GM12864 (cell line): ENCODE results near the gene ITPR1.

Experiments used
- DNase-seq: peaks from one replicate; pipeline ENCODE4 v3.0.0-alpha.2; 2011; ENCODE audit warnings: low read depth
- H3K4me3 ChIP-seq: 2 replicates; pipeline ENCODE4 v1.5.1; 2011; ENCODE audit warnings: mild to moderate bottlenecking, low read depth, low read length, control low read depth
- TF ChIP-seq, protein P1 (sequence below): IDR thresholded peaks from 2 replicates; pipeline ENCODE4 v1.5.1; 2011; ENCODE audit warnings: low read depth, mild to moderate bottlenecking, moderate library complexity, low read length, control low read depth, inconsistent platforms; ENCODE audit errors: missing control alignments

ITPR1 gene

DNA sequence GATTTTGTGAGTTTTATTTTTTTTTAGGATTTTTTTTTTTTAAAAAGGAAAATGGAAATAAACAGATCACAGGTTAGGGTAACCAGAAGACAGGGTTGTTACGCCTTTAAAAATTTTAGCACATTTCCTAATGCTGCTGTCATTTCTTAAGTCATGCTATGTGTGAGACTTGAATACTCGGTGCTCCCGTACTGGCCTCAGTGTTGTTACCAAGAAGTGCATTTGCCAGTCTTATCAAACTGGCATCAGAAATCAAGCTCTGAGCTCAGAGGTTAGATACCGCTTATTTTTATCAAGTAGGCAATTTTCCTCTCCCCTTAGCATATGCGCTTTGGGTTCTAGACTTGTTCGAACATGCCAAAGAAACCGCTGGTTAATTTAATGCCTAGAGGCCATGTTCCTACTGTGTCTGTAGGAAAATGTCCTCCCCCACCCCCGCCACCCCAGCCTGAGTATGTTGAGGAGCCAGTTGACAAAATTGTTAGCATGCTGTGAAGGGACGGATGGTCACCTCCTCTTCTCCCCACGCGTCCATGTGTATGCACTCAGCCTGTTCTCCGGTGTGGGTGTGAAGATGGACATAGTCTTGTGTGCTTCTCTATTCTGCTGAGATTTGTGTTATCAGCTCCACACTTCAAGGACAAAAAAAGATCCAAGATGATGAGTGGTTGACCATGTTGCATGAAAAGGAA, 88.9 kb downstream of the ITPR1 start:
- H3K4me3 ChIP-seq: no peak overlapping the region
- TF ChIP-seq, protein P1, sequence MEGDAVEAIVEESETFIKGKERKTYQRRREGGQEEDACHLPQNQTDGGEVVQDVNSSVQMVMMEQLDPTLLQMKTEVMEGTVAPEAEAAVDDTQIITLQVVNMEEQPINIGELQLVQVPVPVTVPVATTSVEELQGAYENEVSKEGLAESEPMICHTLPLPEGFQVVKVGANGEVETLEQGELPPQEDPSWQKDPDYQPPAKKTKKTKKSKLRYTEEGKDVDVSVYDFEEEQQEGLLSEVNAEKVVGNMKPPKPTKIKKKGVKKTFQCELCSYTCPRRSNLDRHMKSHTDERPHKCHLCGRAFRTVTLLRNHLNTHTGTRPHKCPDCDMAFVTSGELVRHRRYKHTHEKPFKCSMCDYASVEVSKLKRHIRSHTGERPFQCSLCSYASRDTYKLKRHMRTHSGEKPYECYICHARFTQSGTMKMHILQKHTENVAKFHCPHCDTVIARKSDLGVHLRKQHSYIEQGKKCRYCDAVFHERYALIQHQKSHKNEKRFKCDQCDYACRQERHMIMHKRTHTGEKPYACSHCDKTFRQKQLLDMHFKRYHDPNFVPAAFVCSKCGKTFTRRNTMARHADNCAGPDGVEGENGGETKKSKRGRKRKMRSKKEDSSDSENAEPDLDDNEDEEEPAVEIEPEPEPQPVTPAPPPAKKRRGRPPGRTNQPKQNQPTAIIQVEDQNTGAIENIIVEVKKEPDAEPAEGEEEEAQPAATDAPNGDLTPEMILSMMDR: no peak
- DNase-seq: no peak

DNA sequence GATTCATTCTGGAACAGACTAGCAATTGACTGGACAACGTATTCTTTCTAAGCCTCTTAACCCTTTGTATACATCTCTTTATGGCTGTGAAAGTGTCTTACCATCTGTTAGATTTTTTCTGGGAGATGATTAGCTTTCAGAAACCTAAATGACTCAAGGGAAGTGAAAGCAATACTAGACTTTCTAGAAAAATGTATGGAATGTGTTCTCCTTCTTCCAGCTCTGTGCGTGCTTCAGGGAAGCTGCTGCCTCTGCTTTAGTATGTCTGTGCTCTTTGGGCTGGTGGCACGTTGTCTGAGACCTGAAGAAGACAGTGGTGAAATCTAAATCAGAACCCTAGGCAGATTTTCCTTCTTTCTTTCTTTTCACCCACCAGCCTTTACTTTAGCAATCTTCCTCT, 89.5 kb downstream of the ITPR1 start:
- no peak overlapping the region for H3K4me3 ChIP-seq
- TF ChIP-seq, protein P1: no peak
- DNase-seq: no peak

DNA sequence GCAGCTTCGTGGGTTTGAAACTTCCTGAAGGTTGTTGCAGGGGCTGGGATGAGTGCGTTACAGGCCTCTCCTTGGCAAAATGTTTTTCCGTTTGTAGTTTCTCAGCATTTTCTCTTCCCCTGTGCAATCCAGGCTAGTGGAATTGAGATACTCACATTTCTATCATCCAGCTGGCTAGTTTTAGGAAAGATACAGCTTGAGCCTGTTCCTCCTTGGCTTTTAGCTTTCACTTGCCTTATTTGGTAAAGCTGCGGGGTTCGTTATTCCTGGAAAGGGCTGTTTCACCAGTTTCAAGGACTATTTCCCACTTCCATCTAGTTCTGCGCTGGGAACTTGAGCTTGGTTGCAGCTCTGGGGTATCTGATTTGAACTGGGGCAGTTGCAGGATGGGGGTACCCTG, 90.3 kb downstream of the ITPR1 start:
- TF ChIP-seq, protein P1: no peak
- H3K4me3 ChIP-seq: no peak overlapping the region
- DNase-seq: no peak

DNA sequence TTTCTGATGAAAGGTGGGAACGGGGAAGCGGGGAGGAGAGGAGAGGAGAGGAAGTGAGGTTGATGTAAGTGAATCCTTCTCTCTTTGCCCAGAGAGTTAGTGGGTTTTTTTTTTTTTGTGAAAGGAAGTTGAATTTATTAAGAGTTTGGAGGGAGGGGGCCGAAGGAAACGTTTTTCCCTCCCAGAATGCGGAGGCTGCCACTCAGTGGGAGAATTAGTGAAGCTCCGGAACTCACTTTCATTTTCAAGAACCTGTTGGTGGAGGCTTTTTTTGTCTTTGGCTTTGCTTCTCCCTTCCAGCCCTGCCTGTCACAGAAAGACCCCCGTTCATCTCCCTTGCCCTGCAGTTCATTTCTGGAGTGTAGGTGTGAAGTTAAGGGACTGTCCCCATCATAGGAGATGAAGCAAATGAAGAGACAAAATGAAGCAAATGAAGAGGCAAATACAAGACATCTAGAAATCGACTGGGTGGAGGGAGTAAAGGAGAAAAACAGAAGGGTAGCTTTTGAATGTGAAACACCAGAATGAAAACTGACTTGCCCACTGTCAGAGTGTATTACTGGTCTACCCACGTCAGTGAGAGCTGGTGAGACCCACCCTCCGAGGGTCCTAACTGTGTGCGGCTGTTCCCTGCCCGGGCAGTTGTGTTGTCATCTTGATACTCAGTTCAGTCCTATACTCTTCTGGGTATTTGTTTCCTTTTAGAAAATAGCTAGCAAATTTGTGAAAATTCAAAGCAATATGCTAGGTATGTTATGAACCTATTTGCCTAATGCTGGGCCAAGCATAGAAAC, 91.5 kb downstream of the ITPR1 start:
- H3K4me3 ChIP-seq: peak overlapping the region; percentile 45
- TF ChIP-seq, protein P1: no peak
- no peak for DNase-seq

DNA sequence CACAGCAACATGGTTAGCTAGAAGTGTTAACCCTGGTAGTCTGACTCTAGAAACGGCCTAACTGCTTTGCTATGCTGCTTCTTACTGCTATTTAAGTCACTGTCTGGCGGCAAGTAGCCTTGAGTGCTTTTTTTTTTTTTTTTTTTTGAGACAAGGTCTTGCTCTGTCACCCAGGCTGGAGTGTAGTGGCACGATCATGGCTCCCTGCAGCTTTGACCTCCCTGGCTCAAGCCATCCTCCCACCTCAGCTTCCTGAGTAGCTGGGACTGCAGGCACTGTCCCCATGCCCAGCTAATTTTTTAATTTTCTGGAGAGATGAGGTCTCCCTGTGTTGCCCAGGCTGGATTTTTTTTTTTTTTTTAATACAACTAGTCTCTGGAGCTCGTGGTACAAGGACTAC, 93.2 kb downstream of the ITPR1 start:
- H3K4me3 ChIP-seq: no peak overlapping the region
- TF ChIP-seq, protein P1: no peak
- no peak for DNase-seq

DNA sequence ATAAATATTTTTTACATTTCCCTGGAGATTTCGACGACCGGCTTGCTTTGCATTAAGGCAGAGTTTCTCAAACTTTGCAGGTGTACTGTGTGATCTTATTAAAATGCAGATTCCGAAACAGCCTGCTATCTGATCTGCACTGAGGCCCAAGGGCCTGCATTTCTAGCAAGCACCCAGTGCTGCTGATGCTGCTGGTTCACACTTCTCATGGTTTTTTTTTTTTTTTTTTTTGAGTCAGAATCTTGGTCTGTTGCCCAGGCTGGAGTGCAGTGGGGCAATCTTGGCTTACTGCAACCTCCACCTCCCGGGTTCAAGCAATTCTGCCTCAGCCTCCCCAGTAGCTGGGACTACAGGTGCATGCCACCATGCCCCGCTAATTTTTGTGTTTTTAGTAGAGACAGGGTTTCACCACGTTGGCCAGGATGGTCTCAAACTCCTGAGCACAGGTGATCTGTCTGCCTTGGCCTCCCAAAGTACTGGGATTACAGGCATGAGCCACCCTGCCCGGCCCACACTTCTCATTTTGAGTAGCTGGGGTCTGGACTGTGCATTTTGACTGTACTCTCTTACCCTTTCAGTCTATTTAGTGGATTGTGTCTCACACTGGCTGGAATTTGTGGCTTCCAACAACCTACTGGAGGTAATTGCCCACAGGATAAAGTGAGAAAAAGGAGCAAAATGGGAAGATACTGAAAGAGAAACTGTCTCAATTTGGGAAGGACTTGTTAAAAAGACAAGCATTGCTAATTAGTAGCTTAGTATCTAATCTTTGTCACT, 94.1 kb downstream of the ITPR1 start:
- DNase-seq: no peak
- H3K4me3 ChIP-seq: no peak overlapping the region
- TF ChIP-seq, protein P1: no peak
